ENCODE data around the gene XRN2.

DNA sequence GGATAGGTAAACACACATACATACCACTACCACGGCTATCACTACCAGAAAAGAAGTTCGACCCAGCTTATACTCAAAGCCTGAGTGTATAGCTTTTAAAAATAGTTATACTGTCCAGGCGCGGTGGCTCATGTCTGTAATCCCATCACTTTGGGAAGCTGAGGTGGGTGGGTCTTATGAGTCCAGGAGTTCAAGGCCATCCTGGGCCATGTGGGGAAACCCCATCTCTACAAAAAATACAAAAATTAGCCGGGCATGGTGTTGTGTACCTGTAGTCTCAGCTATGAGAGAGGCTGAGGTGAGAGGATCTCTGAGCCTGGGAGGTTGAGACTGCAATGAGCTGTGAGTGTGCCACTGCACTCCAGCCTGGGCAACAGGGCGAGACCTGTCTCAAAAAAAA is 61.3 kb downstream of the XRN2 start:
- TF ChIP-seq CTCF (IDR thresholded peaks at IDR 0.05; ENCODE audit: low read depth, low read length): no peak
- no peak for TF ChIP-seq EZH2phosphoT487 (IDR thresholded peaks at IDR 0.05; ENCODE audit: low read depth)

Data from OCI-LY3 (cell line).